K562 (cell line): ENCODE measurements around the gene TEX261. TPM values are rescaled to one million over a fixed set of nuclear protein-coding genes. Genes with fewer than 3 reads are reported as not detected.

ENCODE experiments used
- ATAC-seq: fragments of 200-7000 bp; cut with Tn5 transposase; 3 replicates; pipeline ENCODE4 v1.9.1; 2020; ENCODE audit warnings: moderate library complexity
- BruUV-seq: library from RNA; stranded (reverse); fragments of 400-500 nt; replicated peaks from 2 replicates; lab custom pipeline; 2021; lab: Mats Ljungman, UMichigan
- CTCF ChIA-PET: fragments of 300-600 bp; formaldehyde crosslinking; extraction: SDS; loops from one replicate; lab custom pipeline; 2021; ENCODE audit warnings: low intra/inter-chr PET ratio; lab: Yijun Ruan, JAX
- POLR2A ChIA-PET: fragments of 300-600, 350-650 bp; sonication (Branson Sonifier 250); formaldehyde crosslinking; extraction: SDS; loops from one replicate; lab custom pipeline; 2021; ENCODE audit warnings: antibody characterized with exemption, inconsistent platforms; lab: Yijun Ruan, JAX
- DNase-seq, 4 experiments: peaks; one replicate each; pipeline versions ENCODE4 v3.0.0 to v3.0.0-alpha.2; 2011 to 2018; ENCODE audit warnings: low spot score in 3 of 4, mixed read lengths in 3 of 4; ENCODE audit errors: extremely low read depth in 1 of 4
- FAIRE-seq: peaks from 2 replicates; lab custom pipeline; 2011; peaks lifted over from hg19 to GRCh38; lab: Jason Lieb, UNC
- H2AFZ ChIP-seq: 2 replicates; pipeline ENCODE4 v1.6.0; 2011; ENCODE audit warnings: low read depth, low read length, control low read depth, inconsistent platforms
- H3K27ac ChIP-seq: fragments of 200-600 bp; 3 replicates; pipeline ENCODE4 v1.8.0; 2011; ENCODE audit warnings: low read depth, mild to moderate bottlenecking, control low read depth, inconsistent platforms, low read length, moderate library complexity, mixed read lengths; ENCODE audit errors: extremely low read depth
- H3K27me3 ChIP-seq, 2 experiments: fragments of 300-600 bp in 1 of 2; 2 replicates in 1 of 2; 3 replicates in 1 of 2; pipeline versions ENCODE4 v1.6.0 to v1.8.0; 2011; ENCODE audit warnings: inconsistent platforms in 2 of 2, low read length in 2 of 2, mild to moderate bottlenecking in 1 of 2, mixed read lengths in 1 of 2, moderate library complexity in 1 of 2; ENCODE audit not compliant: control insufficient read depth in 2 of 2, insufficient read depth in 2 of 2
- H3K36me3 ChIP-seq: fragments of 300-600 bp; 3 replicates; pipeline ENCODE4 v1.8.0; 2011; ENCODE audit warnings: mild to moderate bottlenecking, low read length, inconsistent platforms; ENCODE audit not compliant: control insufficient read depth, insufficient read depth
- H3K4me1 ChIP-seq, 2 experiments: fragments of 200-600 bp in 1 of 2; replicated peaks in 1 of 2; 2 replicates in 1 of 2; 3 replicates in 1 of 2; pipeline versions ENCODE4 v1.5.1 to v1.8.0; 2011; ENCODE audit warnings: inconsistent platforms in 2 of 2, low read length in 2 of 2, mild to moderate bottlenecking in 1 of 2, mixed read lengths in 1 of 2, moderate library complexity in 1 of 2; ENCODE audit not compliant: control insufficient read depth in 2 of 2, insufficient read depth in 2 of 2
- H3K4me2 ChIP-seq: 2 replicates; pipeline ENCODE4 v1.6.1; 2011; ENCODE audit warnings: low read length, control low read depth, inconsistent platforms, mixed read lengths; ENCODE audit not compliant: insufficient read depth
- H3K4me3 ChIP-seq: fragments of 200-600 bp; sonication (generic), shearing (Covaris generic); 2 replicates; pipeline ENCODE4 v1.5.1; 2016; ENCODE audit warnings: control low read depth, inconsistent platforms
- H3K79me2 ChIP-seq: fragments of 200-600 bp; 3 replicates; pipeline ENCODE4 v1.8.0; 2011; ENCODE audit warnings: low read length, inconsistent platforms; ENCODE audit not compliant: control insufficient read depth, insufficient read depth
- H3K9ac ChIP-seq, 2 experiments: 2 replicates each; pipeline versions ENCODE4 v1.6.0 to v1.6.1; 2011; ENCODE audit warnings: low read depth in 2 of 2, low read length in 2 of 2, control low read depth in 1 of 2, inconsistent platforms in 1 of 2, mild to moderate bottlenecking in 1 of 2, mixed read lengths in 1 of 2; ENCODE audit not compliant: insufficient read depth in 1 of 2
- H3K9me1 ChIP-seq: one replicate; pipeline ENCODE4 v1.6.0; 2011; ENCODE audit warnings: inconsistent platforms, mild to moderate bottlenecking, low read length, moderate library complexity; ENCODE audit not compliant: control insufficient read depth, insufficient read depth
- H3K9me3 ChIP-seq: replicated peaks from 2 replicates; pipeline ENCODE4 v1.5.1; 2011; ENCODE audit warnings: low read depth, low read length, inconsistent platforms; ENCODE audit not compliant: control insufficient read depth, insufficient read depth
- H4K20me1 ChIP-seq: replicated peaks from 2 replicates; pipeline ENCODE4 v1.6.1; 2011; ENCODE audit warnings: low read length, inconsistent platforms, mixed read lengths; ENCODE audit not compliant: control insufficient read depth, insufficient read depth
- ATF7 ChIP-seq: fragments of 450-650 bp; IDR thresholded peaks from 2 replicates; pipeline ENCODE4 v1.7.1; 2014; ENCODE audit warnings: mild to moderate bottlenecking, moderate library complexity
- CEBPG ChIP-seq, 3 experiments: fragments of 200-800 bp in 1 of 3; sonication (Bioruptor generic) in 1 of 3; sonication (generic) in 1 of 3; formaldehyde crosslinking in 1 of 3; IDR thresholded peaks in 2 of 3; conservative IDR thresholded peaks in 1 of 3; 2 replicates each; pipeline versions ENCODE4 v1.6.1 to v1.8.0; 2016 to 2022; ENCODE audit warnings: missing compliant biosample characterization in 2 of 3, missing genetic modification characterization in 2 of 3, mild to moderate bottlenecking in 1 of 3, missing genetic modification reagents in 1 of 3
- E2F8 ChIP-seq: fragments of 450-650 bp; IDR thresholded peaks from 2 replicates; pipeline ENCODE4 v1.7.1; 2018; ENCODE audit warnings: mild to moderate bottlenecking, low read depth; ENCODE audit not compliant: partially characterized antibody
- E4F1 ChIP-seq: fragments of 250-450 bp; sonication (Bioruptor Pico); IDR thresholded peaks from 2 replicates; pipeline ENCODE4 v1.5.0; 2021; ENCODE audit warnings: mild to moderate bottlenecking, borderline replicate concordance
- FOXK1 ChIP-seq: sonication (generic); formaldehyde crosslinking; IDR thresholded peaks from 2 replicates; pipeline ENCODE4 v1.8.0; 2022; ENCODE audit warnings: missing genetic modification reagents, mild to moderate bottlenecking, borderline replicate concordance
- HBP1 ChIP-seq: fragments of 450-650 bp; formaldehyde crosslinking; IDR thresholded peaks from 2 replicates; pipeline ENCODE4 v1.4.0; 2022; ENCODE audit warnings: missing genetic modification characterization
- MTA2 ChIP-seq: fragments of 450-650 bp; IDR thresholded peaks from 2 replicates; pipeline ENCODE4 v1.6.1; 2016; ENCODE audit warnings: low read depth
- PTRF ChIP-seq: fragments of 450-650 bp; IDR thresholded peaks from 2 replicates; pipeline ENCODE4 v1.6.1; 2016; ENCODE audit warnings: mild to moderate bottlenecking, missing genetic modification characterization, missing compliant biosample characterization
- PURB ChIP-seq: sonication (generic); formaldehyde crosslinking; IDR thresholded peaks from 2 replicates; pipeline ENCODE4 v1.9.0; 2021; ENCODE audit warnings: low read depth, mild to moderate bottlenecking, missing genetic modification reagents
- SIN3A ChIP-seq, 2 experiments: fragments of 150-350 bp in 1 of 2; IDR thresholded peaks; 2 replicates each; pipeline ENCODE4 v1.6.1; 2011 to 2016; ENCODE audit warnings: borderline replicate concordance in 2 of 2, low read depth in 2 of 2, low read length in 2 of 2, mild to moderate bottlenecking in 2 of 2, moderate library complexity in 2 of 2; ENCODE audit not compliant: control insufficient read depth in 1 of 2
- SIN3B ChIP-seq: fragments of 450-650 bp; IDR thresholded peaks from 2 replicates; pipeline ENCODE4 v1.6.1; 2017; ENCODE audit warnings: low read depth, mild to moderate bottlenecking, moderate library complexity
- SIRT6 ChIP-seq: IDR thresholded peaks from one replicate; pipeline ENCODE4 v1.6.1; 2012; ENCODE audit warnings: low read depth, mild to moderate bottlenecking, control low read depth, inconsistent platforms, low read length, moderate library complexity
- SMARCE1 ChIP-seq: fragments of 450-650 bp; IDR thresholded peaks from 2 replicates; pipeline ENCODE4 v1.7.1; 2016; ENCODE audit warnings: mild to moderate bottlenecking
- WGBS: fragments of 100-300 bp; shearing (Covaris generic); methylation state at CpG from one replicate; pipeline ENCODE4 v1.1.6; 2016; ENCODE audit warnings: low coverage, mixed read lengths; ENCODE audit not compliant: insufficient coverage; ENCODE audit errors: missing lambda C conversion rate; 5-methylcytosine and 5-hydroxymethylcytosine counted together
- in situ Hi-C: fragments of 300-500 bp; cut with MboI; formaldehyde crosslinking; loops from 4 replicates; pipeline ENCODE4 v1.15.0; 2018; ENCODE audit warnings: inconsistent platforms, mixed read lengths
- intact Hi-C: fragments of 100-400 bp; cut with micrococcal nuclease; formaldehyde crosslinking; loops from 2 replicates; pipeline ENCODE4 v1.14.2; 2022
- polyA plus RNA-seq, 8 experiments: library from polyadenylated mRNA; depleted of rRNA in 4 of 8; stranded (reverse) in 5 of 8; unstranded in 3 of 8; fragments of >200 nt; fragmentation: Nextera tagmentation in 2 of 8; fragmentation: Illumina TruSeq in 1 of 8; extraction: Ambion mirVana in 2 of 8; extraction: Trizol in 1 of 8; gene quantifications; 2 replicates each; pipeline versions ENCODE4 v1.2.1 to v1.2.3, GENCODE V29; 2011 to 2014; ENCODE audit warnings: inconsistent platforms in 1 of 8, missing spikeins in 1 of 8
- total RNA-seq, 7 experiments: library from RNA; depleted of rRNA in 6 of 7; stranded (reverse); fragments of >200 nt in 6 of 7; fragmentation: Illumina TruSeq in 2 of 7; extraction: Trizol in 2 of 7; gene quantifications; 2 replicates each; pipeline versions ENCODE4 v1.2.1 to v1.2.3, GENCODE V29; 2011 to 2021; ENCODE audit warnings: low replicate concordance in 1 of 7

TEX261 gene
- total and polyA plus RNA-seq, 9 of the 15 experiments (the other 6 are each of a cell fraction or from before 2014, with no cell fraction given), result 11.9 to 110 (median 51.9) TPM

GRCh38 chr2:71004857-71005256, 10.2 kb upstream of the TEX261 start:
- H3K4me3 ChIP-seq, result no peak overlapping the region
- H3K79me2 ChIP-seq, result no peaks in the 10 kb centered on the region
- 0 out of 4 replicates have a peak overlapping the region, but pooled peaks of 1 of the 2 experiments have one; percentile 4 for H3K9ac ChIP-seq
- no peaks in the 10 kb centered on the region for H3K36me3 ChIP-seq
- POLR2A ChIA-PET, result no interaction called here
- H3K9me1 ChIP-seq, result peaks cover 3% of the 10 kb centered on the region
- 42% methylated on average over 6 of the region's 6 CpGs for WGBS
- BruUV-seq, result no TSS peak
- intact Hi-C loops, result loop anchor here (10.0 kb wide), 1 partner anchor 150 kb away; no protein-coding TSS in a partner anchor
- H4K20me1 ChIP-seq, result no peaks in the 10 kb centered on the region
- FAIRE-seq (no peak), DNase-seq (peak in 1 of 4 experiments; percentile 2), ATAC-seq (no peak)
- H3K4me1 ChIP-seq, result peaks cover 17 to 24% of the 10 kb centered on the region in 2 experiments; a peak in 4 of 5 replicates
- no peaks in the 10 kb centered on the region for H3K9me3 ChIP-seq
- CTCF ChIA-PET, result no interaction called here
- H3K27ac ChIP-seq, result no peak overlapping the region
- in situ Hi-C loops, result no loop called here
- peak overlapping the region; percentile 30; the same call in 1 of the 2 replicates for H2AFZ ChIP-seq
- 0 out of 2 replicates have a peak overlapping the region, but pooled peaks have one; percentile 27 for H3K4me2 ChIP-seq
- H3K27me3 ChIP-seq, result peaks cover 0 to 9% of the 10 kb centered on the region in 2 experiments; a peak in 3 of 5 replicates
- TF ChIP-seq SMARCE1 (no peak), PTRF (tag) (no peak), E4F1 (CRISPR knock-in tag) (no peak), SIN3A (IDR thresholded peaks at IDR 0.05; ENCODE audit: borderline replicate concordance in 2 of 2, control insufficient read depth in 1 of 2, low read depth in 2 of 2, low read length in 2 of 2) (no peak), HBP1 (CRISPR knock-in tag) (no peak), MTA2 (no peak), PURB (CRISPR knock-in tag) (no peak), ATF7 (no peak), FOXK1 (no peak), SIN3B (no peak), SIRT6 (no peak), CEBPG (CRISPR knock-in tag; IDR thresholded peaks at IDR 0.05) (no peak), CEBPG (tag; conservative IDR thresholded peaks at IDR 0.05 in 1 of 2, IDR thresholded peaks at IDR 0.05 in 1 of 2) (no peak), E2F8 (no peak)
